HG03469 (cell line): Measurements from ENCODE around the gene APCDD1L.
"Not testable (repeated sequence)": the region's sequence is repeated elsewhere in the genome, so short reads cannot be mapped to it uniquely, and the experiment has no call there.

Experiments
- ATAC-seq: cut with Tn5 transposase; IDR thresholded peaks from one replicate; pipeline ENCODE4 v1.9.1; 2021; ENCODE audit warnings: mild to moderate bottlenecking, moderate library complexity, moderate number of reproducible peaks; ENCODE audit not compliant: unreplicated experiment

Gene APCDD1L

GRCh38 chr20:58418949-58419748, 96.0 kb downstream of the APCDD1L start:
- no peak for ATAC-seq

- ATAC-seq = no peak
Measured at GRCh38 chr20:58417438-58417837, 97.8 kb downstream of the APCDD1L start.

- ATAC-seq = no peak
Measured at GRCh38 chr20:58416835-58417234, 98.4 kb downstream of the APCDD1L start.

- ATAC-seq = no peak
Measured at GRCh38 chr20:58416057-58416456, 99.1 kb downstream of the APCDD1L start.

- not testable (repeated sequence) for ATAC-seq
Measured at GRCh38 chr20:58414786-58415185, 100.4 kb downstream of the APCDD1L start.

GRCh38 chr20:58414216-58414615, 101.0 kb downstream of the APCDD1L start:
- ATAC-seq = not testable (repeated sequence)
